NK-92 (cell line): ENCODE data around the gene ERICH6B.
"Not testable (repeated sequence)": the region's sequence is repeated elsewhere in the genome, so short reads cannot be mapped to it uniquely, and the experiment has no call there.

ENCODE experiments used
- DNase-seq: peaks from one replicate; lab custom pipeline; 2025; ENCODE audit not compliant: unreplicated experiment; lab: John Stamatoyannopoulos, UW

Gene ERICH6B

DNA sequence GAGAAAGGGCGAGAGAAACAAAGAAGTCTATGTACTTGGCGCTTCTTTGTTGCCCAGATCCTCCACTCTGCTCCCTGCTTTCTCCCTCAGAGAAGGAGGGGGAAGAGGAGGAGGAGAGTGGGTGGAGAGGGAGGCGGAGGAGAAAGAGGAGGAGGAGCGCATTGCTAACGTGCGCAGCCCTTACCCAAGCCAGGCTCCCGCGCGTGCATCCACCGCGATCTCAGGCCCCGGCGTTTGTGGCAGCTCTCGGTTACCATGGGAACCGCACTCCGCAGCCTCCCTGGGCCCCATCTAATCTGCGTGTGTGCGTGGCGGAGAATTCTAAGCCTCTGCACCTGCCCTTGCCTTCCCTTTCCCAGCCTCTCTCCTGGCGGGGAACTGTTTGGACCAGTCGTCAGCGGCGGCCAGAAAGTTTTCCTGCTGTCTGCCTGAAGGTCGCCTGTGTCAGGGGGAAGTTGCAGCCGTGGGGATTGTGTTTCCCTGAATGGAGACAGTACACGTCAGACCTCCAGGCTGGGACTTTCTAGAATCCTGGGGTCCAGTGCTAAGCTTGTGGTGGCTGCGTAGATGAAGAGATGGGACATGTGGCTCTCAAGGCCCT is at the start of gene ERICH6B:
ERICH6B (minus strand) TSS at position 239 of the 601 bp plus-strand sequence. CDS start 18,734 bp downstream, outside the sequence.
- DNase-seq = no peak

DNA sequence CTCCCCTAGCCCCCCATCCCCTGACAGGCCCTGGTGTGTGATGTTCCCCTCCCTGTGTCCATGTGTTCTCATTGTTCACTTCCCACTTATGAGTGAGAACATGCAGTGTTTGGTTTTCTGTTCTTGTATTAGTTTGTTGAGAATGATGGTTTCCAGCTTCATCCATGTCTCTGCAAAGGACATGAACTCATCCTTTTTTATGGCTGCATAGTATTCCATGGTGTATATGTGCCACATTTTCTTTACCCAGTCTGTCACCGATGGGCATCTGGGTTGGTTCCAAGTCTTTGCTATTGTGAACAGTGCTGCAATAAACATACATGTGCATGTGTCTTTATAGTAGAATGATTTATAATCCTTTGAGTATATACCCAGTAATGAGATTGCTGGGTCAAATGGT is 47.4 kb upstream of the ERICH6B start:
- DNase-seq = not testable (repeated sequence)

DNA sequence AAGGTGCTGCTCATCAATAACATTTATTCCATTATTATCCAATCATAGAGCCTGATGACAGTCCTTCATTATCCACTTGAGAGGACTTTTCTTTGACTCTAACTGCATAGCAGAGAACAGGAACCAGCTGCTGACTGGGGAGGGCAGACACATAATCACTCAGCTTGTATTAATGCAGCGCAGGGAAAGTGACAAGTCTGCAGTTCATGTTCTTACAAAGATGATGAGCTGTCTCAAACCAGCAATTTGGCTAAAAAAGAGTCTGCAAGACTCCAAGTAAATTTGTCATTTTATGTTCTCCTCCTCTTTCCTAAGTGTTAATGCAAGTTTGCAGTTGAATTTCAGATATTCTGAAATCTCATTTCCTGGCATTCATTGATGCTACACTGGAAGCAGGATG is 46.6 kb upstream of the ERICH6B start:
- DNase-seq = no peak

DNA sequence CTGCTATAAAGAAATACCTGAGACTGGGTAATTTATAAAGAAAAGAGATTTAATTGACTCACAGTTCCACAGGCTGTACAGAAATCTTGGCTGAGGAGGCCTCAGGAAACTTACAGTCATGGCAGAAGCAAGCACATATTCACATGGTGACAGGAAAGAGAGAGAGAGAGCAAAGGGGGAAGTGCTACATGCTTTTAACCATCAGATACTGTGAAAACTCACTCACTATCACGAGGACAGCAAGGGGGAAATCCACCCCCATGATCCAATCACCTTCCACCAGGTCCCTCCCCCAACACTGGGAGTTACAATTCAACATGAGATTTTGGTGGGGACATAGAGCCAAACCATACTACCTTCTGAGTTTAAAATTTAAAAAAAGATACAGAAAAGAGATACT is 44.9 kb upstream of the ERICH6B start:
- not testable (repeated sequence) for DNase-seq

DNA sequence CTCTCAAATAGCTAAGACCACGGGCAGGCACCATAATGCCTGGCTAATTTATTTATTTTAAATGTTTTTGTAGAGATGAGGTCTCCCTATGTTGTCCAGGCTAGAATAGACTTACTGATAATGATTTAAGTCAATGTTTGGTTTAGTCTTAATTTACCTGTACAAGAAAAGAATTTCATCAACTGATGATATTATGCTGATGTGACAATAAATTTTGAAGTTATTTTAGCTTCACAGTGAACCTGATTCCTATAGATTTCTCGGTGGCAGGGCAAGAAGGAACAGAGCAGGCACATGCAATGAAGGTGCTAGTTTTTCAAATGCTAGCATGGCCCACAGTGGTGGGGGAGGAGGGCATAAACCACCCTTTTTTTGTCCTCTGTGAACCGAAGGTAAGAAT is 44.0 kb upstream of the ERICH6B start:
- no peak for DNase-seq

DNA sequence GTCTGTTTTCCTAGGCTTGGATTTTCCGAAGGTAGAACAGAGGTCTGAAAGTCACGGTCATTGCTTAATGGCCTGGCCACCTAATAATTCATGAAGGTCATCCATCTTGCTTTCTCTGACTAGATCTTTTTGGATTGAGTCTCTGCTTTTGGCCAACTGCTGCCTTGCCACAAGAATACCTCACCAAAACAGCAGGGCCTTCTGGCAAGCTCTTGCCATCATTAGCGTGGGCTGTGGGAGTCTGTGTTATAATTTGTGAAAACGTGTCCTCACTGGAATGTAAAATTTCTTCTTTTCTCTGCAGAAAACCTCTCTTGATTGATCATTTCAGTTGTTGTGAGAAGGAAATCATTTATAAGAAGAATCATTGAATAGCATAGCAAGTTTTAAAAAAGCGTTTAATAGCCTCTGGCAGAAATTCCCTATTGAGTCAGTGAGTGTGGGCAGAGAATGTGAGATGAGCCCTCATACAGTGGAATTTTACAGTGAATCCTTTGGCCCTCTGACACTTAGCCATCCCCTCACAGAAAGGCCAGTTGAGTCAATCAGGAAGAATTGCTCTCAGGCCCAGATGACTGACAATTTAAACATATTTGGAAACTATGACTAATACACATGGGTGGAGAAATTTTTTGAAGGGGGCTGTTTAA is 43.2 kb upstream of the ERICH6B start:
- no peak for DNase-seq

DNA sequence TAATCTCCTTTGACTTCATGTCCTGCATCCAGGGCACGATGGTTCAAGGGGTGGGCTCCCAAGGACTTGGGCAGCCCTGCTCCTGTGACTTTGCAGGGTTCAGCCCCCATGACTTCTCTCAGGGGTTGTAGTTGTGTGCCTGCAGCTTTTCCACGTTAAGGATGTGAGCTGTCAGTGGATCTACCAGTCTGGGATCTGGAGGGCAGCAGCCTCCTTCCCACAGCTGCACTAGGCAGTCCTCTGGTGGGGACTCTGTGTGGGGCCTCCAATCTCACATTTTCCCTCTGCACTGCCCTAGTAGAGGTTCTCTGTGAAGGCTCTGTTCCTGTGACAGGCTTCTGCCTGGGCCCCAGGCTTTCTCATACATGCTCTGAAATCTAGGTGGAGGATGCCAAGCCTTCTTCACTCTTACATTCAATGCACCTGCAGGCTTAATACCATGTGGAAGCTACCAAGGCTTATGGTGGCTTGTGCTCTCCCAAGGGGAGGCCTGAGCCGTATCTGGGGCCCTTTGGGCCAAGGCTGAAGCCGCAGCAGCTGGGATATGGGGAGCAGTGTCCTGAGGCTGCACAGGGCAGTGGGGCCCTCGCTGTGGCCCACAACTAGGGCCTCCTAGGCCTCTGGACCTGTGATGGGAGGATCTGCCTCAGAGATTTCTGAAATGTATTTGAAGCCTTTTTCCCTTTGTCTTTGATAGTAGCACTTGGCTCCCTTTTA is 39.3 kb upstream of the ERICH6B start:
- DNase-seq = no peak

DNA sequence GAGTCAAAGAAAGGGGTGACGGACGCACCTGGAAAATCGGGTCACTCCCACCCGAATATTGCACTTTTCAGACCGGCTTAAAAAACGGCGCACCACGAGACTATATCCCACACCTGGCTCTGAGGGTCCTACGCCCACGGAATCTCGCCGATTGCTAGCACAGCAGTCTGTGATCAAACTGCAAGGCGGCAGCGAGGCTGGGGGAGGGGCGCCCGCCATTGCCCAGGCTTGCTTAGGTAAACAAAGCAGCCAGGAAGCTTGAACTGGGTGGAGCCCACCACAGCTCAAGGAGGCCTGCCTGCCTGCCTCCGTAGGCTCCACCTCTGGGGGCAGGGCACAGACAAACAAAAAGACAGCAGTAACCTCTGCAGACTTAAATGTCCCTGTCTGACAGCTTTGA is 29.7 kb upstream of the ERICH6B start:
- DNase-seq = not testable (repeated sequence)

DNA sequence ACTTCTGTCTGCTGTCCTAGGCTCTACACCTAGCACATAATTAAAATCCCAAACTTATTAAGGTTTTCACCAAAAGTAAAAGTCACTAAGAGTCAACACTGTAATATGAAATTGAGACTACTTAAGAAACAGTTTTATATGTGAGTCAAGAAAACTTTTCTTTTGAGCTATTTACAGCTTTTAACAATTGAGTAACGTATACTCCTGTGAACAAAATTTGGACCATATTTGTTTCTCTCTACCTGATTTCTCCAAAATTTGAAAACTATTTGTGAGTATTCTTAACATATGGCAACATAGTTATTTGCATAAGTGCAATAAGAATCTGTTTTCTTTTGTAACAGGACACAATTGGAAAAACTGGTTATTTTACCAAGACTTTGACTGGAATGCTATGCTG is 26.6 kb upstream of the ERICH6B start:
- DNase-seq = not testable (repeated sequence)

DNA sequence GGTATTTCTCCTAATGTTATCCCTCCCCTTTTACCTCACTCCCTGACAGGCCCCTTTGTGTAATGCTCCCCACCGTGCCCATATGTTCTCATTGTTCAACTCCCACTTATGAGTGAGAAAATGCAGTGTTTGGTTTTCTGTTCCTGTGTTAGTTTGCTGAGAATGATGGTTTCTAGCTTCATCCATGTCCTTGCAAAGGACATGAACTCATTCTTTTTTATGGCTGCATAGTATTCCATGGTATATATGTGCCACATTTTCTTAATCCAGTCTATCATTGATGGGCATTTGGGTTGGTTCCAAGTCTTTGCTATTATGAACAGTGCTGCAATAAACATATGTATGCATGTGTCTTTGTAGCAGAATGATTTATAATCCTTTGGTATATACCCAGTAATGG is 19.8 kb upstream of the ERICH6B start:
- DNase-seq = not testable (repeated sequence)

DNA sequence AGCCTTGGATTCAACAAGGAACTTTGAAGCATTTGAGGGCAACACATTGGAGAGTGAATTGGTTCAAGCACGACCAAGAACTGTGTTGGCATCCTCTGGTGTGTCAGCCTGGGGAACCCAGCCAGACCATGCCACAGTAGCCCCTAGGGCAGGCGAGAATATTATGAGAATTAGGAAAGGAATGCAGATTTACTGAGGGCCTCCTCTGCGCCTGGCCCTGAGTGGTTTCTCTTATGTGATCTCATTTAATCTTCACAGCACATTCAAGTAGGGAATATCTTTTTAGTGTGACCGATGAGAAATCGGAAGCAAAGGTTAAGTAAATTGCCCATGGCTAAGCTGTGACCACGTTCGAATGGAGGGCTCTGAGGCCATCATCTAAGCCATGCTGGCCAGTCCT is 15.3 kb upstream of the ERICH6B start:
- no peak for DNase-seq

DNA sequence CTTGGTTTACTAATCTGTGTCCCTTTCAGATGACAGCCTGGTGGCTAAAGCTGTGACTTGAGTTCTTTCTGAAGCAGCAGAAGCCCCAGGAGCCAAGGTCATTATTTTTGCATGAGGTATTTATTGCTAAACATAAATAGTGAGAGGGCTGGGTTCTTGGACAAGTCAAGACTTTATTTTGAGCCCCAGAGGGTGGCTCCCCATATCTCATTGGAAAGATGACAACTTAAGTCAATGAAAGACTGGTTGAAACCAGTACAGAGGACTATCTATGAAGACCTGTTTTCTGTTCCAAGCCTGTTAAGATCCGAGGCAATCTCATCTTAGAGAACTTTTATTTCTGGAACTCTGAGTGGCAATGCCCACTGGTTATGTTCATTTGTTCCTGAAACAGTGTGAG is 14.4 kb upstream of the ERICH6B start:
- no peak for DNase-seq

DNA sequence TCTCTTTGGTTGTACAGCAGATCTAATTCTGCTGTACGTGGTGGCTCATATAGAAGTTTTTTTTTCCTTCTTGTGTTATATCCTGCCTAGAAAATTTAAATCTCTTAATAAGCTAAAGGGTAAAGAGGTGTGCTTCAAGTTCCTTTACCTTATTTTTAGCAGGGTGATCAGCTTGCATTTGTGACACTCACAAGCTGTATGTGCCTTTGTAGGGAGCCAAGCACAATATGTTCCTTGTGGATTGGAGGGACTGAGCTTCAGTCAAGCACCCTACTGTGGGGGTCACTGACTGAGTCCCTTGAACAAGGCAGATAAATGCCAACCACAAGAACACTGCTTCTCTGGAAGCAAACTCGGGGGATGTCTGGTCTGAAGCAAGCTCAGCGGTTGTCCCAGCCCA is 12.6 kb upstream of the ERICH6B start:
- DNase-seq = no peak

DNA sequence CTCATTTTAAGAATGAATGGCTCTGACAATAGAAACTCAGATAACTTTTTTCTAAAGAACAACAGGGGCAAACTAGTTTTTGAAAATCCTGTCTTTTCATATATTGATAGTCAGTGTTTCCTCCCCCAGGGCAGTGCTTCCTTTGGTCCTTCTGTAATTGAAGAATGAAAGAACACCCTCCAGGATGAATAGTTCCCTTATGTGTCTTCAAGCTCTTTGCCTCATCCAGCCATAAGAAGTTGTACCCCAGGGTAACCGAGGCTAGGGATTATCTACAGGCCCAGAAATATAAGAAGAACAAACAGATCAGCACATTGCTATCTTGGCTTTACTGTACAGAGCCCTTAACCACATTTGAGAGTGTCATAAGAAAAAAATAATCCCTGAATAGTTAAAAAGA is 12.1 kb upstream of the ERICH6B start:
- DNase-seq = no peak

DNA sequence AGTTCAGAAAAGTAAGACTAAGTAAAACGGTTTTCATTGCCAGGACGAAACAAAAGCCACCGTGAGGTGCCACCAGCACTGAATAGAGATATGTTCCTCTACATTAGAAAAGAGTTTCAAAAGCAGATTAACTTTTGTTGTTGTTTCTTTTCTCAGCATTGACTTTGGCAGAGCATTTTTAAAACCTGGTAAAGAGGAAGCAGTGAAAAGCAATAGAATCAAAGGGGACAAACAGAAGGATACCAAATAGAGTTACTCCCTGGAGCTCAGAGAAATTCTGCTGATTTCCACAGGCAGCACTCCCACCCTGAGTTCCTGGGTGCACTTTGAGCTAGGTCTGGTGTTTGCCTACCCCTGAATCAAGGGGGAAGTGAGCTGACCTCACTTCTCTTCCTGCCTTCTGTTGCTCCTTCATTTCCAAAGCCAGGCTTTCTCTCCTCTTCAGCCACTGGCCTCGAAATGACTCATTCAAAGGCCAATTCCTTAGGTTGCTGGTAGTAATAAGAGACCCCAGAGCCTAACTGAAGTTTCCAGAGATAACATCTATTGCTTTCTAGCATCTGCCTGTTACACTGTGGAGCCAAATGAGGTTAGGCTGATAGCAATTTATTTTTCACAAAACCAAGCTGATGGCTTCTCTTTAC is 11.3 kb upstream of the ERICH6B start:
- no peak for DNase-seq

DNA sequence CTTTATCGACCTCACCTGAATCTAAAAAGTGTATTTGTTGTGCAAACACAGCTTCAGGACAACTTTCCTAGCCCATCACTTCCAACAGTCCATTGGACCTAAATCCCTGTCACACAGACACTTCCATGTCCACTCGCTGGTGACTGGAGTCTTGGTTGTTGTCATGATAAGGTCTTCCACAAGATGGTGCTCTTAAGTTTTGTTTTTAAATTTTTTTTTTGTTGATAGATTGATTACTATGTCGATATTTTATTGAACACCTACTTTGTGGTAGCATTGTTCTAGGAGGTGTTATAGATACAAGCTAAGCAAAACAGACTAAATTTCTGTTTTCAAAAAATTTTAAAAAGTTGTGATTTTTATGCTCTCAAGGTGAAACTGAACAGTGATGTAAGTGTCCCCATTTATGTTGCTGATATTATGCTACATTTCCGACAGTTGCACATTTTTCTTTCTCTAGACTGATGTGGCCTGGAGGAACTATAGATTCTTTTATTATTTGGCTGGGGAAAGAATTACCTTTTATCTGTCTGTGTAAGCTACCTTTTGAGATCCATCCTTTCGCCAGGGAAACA is 8.1 kb upstream of the ERICH6B start:
- DNase-seq = no peak

DNA sequence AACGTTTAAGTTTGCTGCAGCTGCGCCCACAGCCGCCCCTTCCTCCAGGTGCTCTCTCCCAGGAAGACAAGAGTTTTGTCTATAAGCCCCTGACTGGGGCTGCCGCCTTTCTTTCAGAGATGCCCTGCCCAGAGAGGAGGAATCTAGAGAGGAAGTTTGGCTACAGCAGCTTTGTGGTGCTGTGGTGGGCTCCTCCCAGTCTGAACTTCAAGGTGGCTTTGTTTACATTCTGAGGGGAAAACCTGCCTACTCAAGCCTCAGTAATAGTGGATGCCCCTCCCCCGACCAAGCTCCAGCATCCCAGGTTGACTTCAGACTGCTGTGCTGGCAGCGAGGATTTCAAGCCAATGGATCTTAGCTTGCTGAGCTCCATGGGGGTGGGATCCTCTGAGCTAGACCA is 6.4 kb upstream of the ERICH6B start:
- no peak for DNase-seq

DNA sequence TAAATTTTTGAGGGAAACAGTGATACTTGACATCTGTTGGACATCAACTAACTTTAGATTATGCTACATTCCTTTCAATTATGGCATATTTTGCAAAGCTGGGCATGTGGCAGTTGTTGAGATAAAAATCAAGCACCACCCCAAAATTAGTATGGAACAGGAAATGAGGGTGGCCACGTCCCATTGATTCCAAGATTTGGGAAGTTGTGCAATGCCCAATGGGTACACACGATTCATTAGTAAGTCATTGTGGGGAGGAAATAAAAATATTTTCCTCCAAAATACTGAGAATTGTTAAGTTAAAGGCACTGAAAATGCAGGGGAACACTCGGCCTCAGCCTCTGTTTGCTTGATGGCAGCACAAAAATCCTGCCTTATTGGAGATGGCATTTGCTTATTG is 7.6 kb downstream of the ERICH6B start:
- DNase-seq = no peak

DNA sequence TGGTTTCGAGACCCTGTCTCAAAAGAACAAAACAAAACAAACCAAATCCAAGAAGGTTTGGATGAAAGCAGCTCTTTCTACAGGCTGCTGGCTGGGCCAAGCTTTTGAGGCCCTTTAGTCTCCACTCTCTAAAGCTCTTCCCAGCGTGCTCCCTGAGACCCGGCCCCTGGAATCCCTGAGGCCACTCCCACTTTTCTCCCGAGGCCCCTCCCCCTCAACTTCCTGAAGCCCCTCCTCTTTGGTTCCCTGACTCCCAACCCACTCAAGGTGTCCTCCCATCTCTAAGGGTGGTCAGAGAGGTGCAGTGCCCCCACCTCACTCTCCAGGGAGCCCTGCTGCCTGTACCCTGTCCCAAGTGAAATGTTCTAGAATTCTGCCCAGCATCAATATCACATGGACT is 10.6 kb downstream of the ERICH6B start:
- no peak for DNase-seq

DNA sequence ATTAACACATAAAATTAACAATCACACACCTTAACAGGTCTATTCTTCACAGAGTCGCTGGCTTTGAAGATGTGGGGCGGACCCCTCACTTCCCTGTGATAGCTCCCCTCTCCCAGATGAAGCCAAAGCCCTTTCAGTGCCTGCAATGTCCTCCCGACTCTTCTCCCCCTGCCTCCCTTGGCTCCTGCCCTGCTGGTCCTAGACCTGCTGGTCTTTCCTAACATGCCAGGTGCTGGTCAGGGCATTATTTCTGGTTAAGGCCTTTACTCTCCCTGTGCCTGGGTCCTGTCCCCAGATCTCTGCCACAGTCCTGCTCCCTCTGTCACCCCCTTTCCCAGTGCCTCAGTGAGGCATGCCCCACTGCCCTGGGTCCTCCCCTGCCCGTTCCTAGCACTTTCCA is 12.2 kb downstream of the ERICH6B start:
- no peak for DNase-seq
